ENCODE measurements around the gene WNT5B. TPM values are rescaled to one million over a fixed set of nuclear protein-coding genes. Genes with fewer than 3 reads are reported as not detected.

Gene WNT5B
- total and polyA plus RNA-seq, 9 of the 15 experiments (the other 6 are each of a cell fraction or from before 2014, with no cell fraction given), result 0.42 to 16.8 (median 5.4) TPM

DNA sequence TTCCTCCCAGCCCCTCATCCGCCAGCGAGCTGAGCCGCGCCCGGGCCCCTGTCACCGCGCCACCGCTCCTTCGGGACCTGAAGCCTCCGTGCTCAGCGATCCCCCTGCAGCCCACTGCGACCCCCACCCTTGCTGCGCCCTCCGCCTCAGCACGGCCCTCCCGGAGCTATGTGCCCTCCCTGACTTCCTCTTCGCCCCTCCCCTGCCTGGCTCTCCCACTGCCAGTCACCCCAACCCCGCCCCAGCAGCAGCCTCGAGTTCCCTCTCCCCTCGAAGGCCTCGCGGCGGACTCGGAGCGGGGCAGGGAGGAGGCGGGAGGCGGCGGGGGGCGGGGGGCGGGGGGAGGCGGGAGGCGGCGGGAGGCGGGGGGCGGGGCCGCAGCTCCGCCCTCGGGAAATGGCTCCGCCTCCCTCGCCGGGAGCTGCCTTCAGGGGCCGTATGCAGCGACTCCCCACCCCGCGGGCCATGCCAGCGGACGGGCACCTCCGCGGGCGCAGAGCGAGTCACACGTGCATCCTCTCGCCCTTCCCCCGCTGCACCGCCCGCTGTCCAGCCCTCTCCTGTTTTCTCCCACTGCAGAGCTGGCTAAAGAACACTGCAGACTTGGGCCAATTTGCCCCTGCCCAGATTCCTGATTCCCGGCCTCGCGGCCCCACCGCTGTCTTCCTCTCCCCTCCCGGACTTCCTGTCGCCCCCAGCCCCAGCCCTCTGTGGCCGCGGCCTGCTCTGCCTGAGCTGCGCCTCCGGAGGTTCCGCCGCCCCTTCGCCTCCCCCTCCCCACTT, 32.7 kb downstream of the WNT5B start (continued):
- TF ChIP-seq, protein P1, sequence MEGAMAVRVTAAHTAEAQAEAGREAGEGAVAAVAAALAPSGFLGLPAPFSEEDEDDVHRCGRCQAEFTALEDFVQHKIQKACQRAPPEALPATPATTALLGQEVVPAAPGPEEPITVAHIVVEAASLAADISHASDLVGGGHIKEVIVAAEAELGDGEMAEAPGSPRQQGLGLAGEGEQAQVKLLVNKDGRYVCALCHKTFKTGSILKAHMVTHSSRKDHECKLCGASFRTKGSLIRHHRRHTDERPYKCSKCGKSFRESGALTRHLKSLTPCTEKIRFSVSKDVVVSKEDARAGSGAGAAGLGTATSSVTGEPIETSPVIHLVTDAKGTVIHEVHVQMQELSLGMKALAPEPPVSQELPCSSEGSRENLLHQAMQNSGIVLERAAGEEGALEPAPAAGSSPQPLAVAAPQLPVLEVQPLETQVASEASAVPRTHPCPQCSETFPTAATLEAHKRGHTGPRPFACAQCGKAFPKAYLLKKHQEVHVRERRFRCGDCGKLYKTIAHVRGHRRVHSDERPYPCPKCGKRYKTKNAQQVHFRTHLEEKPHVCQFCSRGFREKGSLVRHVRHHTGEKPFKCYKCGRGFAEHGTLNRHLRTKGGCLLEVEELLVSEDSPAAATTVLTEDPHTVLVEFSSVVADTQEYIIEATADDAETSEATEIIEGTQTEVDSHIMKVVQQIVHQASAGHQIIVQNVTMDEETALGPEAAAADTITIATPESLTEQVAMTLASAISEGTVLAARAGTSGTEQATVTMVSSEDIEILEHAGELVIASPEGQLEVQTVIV (CRISPR knock-in tag; IDR thresholded peaks at IDR 0.05; ENCODE audit: borderline replicate concordance), result no peak
- TF ChIP-seq NR0B1 (IDR thresholded peaks at IDR 0.05; ENCODE audit: partially characterized antibody) (no peak), ZNF316 (IDR thresholded peaks at IDR 0.05) (no peak), ZNF280A (IDR thresholded peaks at IDR 0.05; ENCODE audit: low read depth, partially characterized antibody) (no peak), SMAD1 (IDR thresholded peaks at IDR 0.05; ENCODE audit: low read depth, low read length, partially characterized antibody) (no peak), ZNF282 (CRISPR knock-in tag; IDR thresholded peaks at IDR 0.05) (no peak), ASH1L (IDR thresholded peaks at IDR 0.05; ENCODE audit: borderline replicate concordance, low read depth, partially characterized antibody) (no peak), MTA2 (IDR thresholded peaks at IDR 0.05; ENCODE audit: low read depth) (no peak), ARID3B (CRISPR knock-in tag; IDR thresholded peaks at IDR 0.05; ENCODE audit: borderline replicate concordance) (no peak), KLF10 (CRISPR knock-in tag; IDR thresholded peaks at IDR 0.05) (no peak), SRSF1 (IDR thresholded peaks at IDR 0.05; ENCODE audit: low read depth, low read length) (no peak), SMARCB1 (IDR thresholded peaks at IDR 0.05; ENCODE audit: insufficient read length, low read depth) (no peak), IRF1 (CRISPR knock-in tag; IDR thresholded peaks at IDR 0.05; ENCODE audit: borderline replicate concordance) (no peak), PHF20 (IDR thresholded peaks at IDR 0.05; ENCODE audit: partially characterized antibody) (no peak), ZNF175 (CRISPR knock-in tag; IDR thresholded peaks at IDR 0.05; ENCODE audit: low read depth) (no peak), BMI1 (IDR thresholded peaks at IDR 0.05; ENCODE audit: low read length) (no peak), ZNF766 (CRISPR knock-in tag; conservative IDR thresholded peaks at IDR 0.05) (no peak), ARNT (IDR thresholded peaks at IDR 0.05) (no peak)
- TF ChIP-seq, protein P2, sequence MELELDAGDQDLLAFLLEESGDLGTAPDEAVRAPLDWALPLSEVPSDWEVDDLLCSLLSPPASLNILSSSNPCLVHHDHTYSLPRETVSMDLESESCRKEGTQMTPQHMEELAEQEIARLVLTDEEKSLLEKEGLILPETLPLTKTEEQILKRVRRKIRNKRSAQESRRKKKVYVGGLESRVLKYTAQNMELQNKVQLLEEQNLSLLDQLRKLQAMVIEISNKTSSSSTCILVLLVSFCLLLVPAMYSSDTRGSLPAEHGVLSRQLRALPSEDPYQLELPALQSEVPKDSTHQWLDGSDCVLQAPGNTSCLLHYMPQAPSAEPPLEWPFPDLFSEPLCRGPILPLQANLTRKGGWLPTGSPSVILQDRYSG (tag; conservative IDR thresholded peaks at IDR 0.05; ENCODE audit: low read depth), result no peak

Data from K562 (cell line).